UCSD-AML1 (cell line): ENCODE results near the gene NOP9.

Source experiments
- DNase-seq: peaks from one replicate; lab custom pipeline; 2025; ENCODE audit not compliant: unreplicated experiment; lab: John Stamatoyannopoulos, UW

NOP9 gene, protein sequence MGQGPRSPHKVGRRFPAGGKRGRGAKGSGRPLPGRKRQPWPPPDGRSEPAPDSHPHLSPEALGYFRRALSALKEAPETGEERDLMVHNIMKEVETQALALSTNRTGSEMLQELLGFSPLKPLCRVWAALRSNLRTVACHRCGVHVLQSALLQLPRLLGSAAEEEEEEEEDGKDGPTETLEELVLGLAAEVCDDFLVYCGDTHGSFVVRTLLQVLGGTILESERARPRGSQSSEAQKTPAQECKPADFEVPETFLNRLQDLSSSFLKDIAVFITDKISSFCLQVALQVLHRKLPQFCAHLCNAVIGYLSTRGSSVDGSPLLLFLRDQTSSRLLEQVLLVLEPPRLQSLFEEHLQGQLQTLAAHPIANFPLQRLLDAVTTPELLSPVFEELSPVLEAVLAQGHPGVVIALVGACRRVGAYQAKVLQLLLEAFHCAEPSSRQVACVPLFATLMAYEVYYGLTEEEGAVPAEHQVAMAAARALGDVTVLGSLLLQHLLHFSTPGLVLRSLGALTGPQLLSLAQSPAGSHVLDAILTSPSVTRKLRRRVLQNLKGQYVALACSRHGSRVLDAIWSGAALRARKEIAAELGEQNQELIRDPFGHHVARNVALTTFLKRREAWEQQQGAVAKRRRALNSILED

GRCh38 chr14:24299255-24300191 lies at the start of gene NOP9, which contains the start of gene DHRS1:
Gene NOP9, plus strand, starts transcription at chr14:24299850. Its CDS starts 105 bp downstream, at chr14:24299955.
Gene DHRS1, minus strand, starts transcription at chr14:24299780. Its CDS starts 674 bp downstream, at chr14:24299106.
- peak; percentile 90 for DNase-seq

- DNase-seq, result peak; percentile 49
Observed at GRCh38 chr14:24250354-24250753, 49.3 kb upstream of the NOP9 start.

DNA sequence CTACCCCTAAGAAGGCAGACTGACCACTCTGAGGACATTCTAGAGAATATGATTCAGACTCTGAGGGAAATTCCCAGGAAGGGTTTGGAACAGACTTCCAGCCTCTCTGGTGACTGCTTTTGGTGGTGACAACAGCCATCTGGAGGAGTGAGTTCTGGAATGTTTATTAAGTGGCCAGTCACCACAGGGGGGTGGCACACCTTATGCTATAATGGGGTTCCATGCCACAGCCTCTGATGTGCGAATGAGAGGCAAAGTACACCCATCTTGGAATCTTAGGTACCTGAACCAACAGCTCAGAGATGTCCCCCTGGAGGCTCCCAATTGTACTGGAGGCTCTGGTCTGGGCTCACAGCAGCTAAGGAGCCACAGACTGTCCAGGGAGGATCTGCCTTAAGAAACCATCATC lies 47.8 kb upstream of the NOP9 start:
- no peak for DNase-seq

DNA sequence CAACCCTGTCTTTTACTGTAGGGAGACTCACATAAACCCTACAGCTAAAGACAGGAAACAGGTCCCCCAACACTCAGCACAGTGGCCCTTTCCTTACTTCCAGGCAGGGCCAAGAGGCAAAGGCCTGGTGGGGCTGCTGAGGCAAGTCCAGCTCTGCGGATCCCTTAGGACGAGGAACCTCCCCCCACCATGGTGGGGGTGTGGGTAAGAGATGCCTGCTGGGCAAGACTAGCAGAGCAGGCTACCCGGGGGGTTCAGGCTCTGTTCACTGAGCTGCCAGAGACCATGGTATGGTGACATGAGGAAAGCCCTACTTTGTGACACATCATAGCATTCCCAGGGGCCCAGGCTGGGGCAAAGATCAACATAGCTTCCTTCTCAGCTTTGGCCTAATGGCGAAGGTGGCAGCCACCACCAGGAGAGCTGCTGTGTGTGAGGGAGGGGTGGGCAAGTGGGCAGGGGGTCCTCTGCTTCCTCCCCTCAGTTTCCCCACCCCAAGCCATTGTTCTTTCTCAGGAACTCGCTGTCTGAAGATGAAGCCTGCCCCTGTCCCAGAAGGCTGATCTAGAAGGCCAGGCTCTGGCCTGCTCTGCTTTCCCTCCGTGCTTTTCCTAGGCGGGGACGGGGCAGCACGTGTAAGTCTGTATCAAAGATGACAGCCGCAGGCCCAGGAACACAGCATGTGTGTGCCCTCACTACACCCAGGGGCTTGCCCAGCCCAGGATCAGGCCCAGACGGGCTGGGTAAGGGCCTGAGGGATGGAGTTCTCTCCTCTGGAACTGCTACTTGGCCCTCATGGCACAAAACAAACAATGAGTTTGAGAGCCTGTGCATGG lies 47.1 kb upstream of the NOP9 start:
- DNase-seq, result no peak

GRCh38 chr14:24253936-24254335 lies 45.7 kb upstream of the NOP9 start:
- DNase-seq, result no peak

- no peak for DNase-seq
Observed at GRCh38 chr14:24254630-24255392, 44.8 kb upstream of the NOP9 start.

- no peak for DNase-seq
Observed at GRCh38 chr14:24255438-24255837, 44.2 kb upstream of the NOP9 start.

- no peak for DNase-seq
Observed at GRCh38 chr14:24255931-24256711, 43.5 kb upstream of the NOP9 start.

GRCh38 chr14:24256960-24257359 lies 42.7 kb upstream of the NOP9 start:
- no peak for DNase-seq

DNA sequence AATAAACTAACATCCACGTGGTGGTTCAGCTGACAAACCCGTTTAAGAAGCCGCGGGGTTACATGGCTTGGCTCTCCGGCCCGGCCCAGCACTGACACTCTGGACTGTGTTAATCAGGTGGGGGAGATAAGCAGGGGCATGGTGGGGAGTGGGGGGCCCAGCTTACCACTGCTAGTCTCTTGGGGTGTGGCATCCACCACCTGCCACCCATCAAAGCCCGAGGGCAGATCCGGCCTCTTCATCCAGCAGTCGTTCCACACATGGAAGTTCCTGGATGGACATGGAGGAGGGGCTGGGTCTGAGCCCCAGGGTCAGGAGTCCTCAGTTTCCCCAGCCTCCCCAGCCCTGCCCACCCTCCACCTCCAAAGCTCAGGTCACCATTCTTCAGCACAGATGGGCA lies 41.5 kb upstream of the NOP9 start:
- no peak for DNase-seq

GRCh38 chr14:24258548-24259265 lies 40.9 kb upstream of the NOP9 start:
- no peak for DNase-seq

- DNase-seq, result no peak
Observed at GRCh38 chr14:24259282-24260025, 40.2 kb upstream of the NOP9 start.

- no peak for DNase-seq
Observed at GRCh38 chr14:24260026-24260779, 39.4 kb upstream of the NOP9 start.

GRCh38 chr14:24260780-24261157 lies 38.9 kb upstream of the NOP9 start:
- DNase-seq, result no peak

DNA sequence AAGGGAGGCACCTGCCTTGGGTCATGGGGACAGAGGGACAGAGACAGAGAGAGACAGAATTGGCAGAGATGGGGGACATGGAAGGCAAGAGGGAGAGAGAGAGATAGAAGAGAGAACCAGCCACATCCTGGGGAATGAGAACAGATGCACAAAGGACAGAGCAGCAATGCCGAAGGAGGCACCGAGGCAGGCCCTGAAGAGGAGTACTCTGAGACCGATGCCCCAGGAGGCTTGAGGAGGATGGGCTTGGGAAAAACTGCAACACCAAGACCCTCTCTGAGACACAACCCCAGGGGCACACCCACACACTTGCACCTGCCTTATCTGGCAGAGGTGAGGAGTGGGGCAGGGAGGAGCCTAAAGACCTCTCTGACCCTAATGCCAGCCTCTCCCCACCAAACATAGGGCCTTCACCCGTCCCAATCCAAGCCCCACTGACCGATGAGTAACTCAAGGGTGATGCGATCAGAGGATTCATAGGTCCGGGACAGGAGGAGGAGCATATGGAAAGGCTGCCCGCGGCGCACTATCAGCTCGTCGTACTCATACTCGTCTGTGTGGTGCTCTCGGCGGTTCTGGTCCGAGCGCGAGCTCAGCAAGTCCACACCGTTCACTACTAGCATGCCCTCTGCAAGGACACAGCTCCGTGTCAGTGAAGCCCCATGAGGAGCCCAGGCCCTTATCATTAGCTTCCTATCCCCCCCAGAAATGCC lies 38.2 kb upstream of the NOP9 start:
- DNase-seq, result no peak

- DNase-seq, result no peak
Observed at GRCh38 chr14:24261969-24262327, 37.7 kb upstream of the NOP9 start.
